B cell (primary cell): Measurements from ENCODE around the gene AFDN. TPM values are rescaled to one million over a fixed set of nuclear protein-coding genes. Genes with fewer than 3 reads are reported as not detected.

Experiments used
- ATAC-seq: fragments of 200-7000 bp; cut with Tn5 transposase; one replicate; pipeline ENCODE4 v1.10.0; 2021; ENCODE audit warnings: low read depth, mild to moderate bottlenecking, moderate number of reproducible peaks, moderate library complexity
- CTCF ChIA-PET: fragments of 350-600 bp; sonication (Branson Sonifier 250); formaldehyde crosslinking; loops from one replicate; lab custom pipeline; 2021; ENCODE audit warnings: antibody characterized with exemption, inconsistent platforms; lab: Charles Lee
- POLR2A ChIA-PET: fragments of 350-600 bp; sonication (Branson Sonifier 250); formaldehyde crosslinking; loops from one replicate; lab custom pipeline; 2021; ENCODE audit warnings: antibody characterized with exemption; lab: Charles Lee
- DNase-seq: peaks from one replicate; pipeline ENCODE4 v3.0.0; 2013
- H2AFZ ChIP-seq: 2 replicates; pipeline ENCODE4 v1.6.1; 2012; ENCODE audit warnings: mild to moderate bottlenecking, low read depth, low read length; ENCODE audit not compliant: insufficient read depth, poor library complexity, severe bottlenecking
- H3K27ac ChIP-seq, 2 donors: 1 replicate in 1 of 2; 2 replicates in 1 of 2; pipeline ENCODE4 v1.5.1; 2012 to 2013; ENCODE audit warnings: low read length in 2 of 2, mild to moderate bottlenecking in 2 of 2, moderate library complexity in 1 of 2
- H3K27me3 ChIP-seq, 4 experiments: fragments of 200-600 bp in 1 of 4; sonication (generic) in 1 of 4; replicated peaks in 1 of 4; 1 replicate in 2 of 4; 2 replicates in 2 of 4; pipeline versions ENCODE4 v1.6.1 to v1.7.0; 2013 to 2016; ENCODE audit warnings: low read length in 3 of 4, mild to moderate bottlenecking in 2 of 4, mixed read lengths in 1 of 4, moderate library complexity in 1 of 4; ENCODE audit not compliant: insufficient read depth in 4 of 4, control insufficient read depth in 3 of 4; ENCODE audit errors: control extremely low read depth in 1 of 4
- H3K36me3 ChIP-seq, 2 experiments: replicated peaks in 1 of 2; 1 replicate in 1 of 2; 2 replicates in 1 of 2; pipeline versions ENCODE4 v1.6.1 to v1.7.1; 2013; ENCODE audit warnings: low read length in 1 of 2; ENCODE audit not compliant: insufficient read depth in 2 of 2, control insufficient read depth in 1 of 2; ENCODE audit errors: control extremely low read depth in 1 of 2, extremely low read depth in 1 of 2
- H3K4me1 ChIP-seq, 2 donors: fragments of 200-600 bp in 1 of 2; sonication (generic) in 1 of 2; 1 replicate in 1 of 2; 2 replicates in 1 of 2; pipeline versions ENCODE4 v1.5.1 to v1.6.1; 2013 to 2017; ENCODE audit warnings: low read length in 2 of 2; ENCODE audit not compliant: control insufficient read depth in 2 of 2, insufficient read depth in 2 of 2
- H3K4me2 ChIP-seq: replicated peaks from 2 replicates; pipeline ENCODE3; 2012; ENCODE audit warnings: mild to moderate bottlenecking, low read depth, low read length; ENCODE audit not compliant: poor library complexity, severe bottlenecking
- H3K4me3 ChIP-seq, 5 experiments: fragments of 200-600 bp in 1 of 5; sonication (generic) in 1 of 5; 1 replicate in 3 of 5; 2 replicates in 2 of 5; pipeline versions ENCODE4 v1.5.1 to v1.7.0; 2011 to 2016; ENCODE audit warnings: low read length in 4 of 5, mild to moderate bottlenecking in 4 of 5, low read depth in 2 of 5, control low read depth in 1 of 5, moderate library complexity in 1 of 5; ENCODE audit not compliant: insufficient read depth in 1 of 5; ENCODE audit errors: control extremely low read depth in 1 of 5, extremely low read depth in 1 of 5
- H3K79me2 ChIP-seq: fragments of 200-600 bp; sonication (generic); one replicate; pipeline ENCODE4 v1.6.0; 2016; ENCODE audit warnings: low read length; ENCODE audit not compliant: control insufficient read depth, insufficient read depth
- H3K9ac ChIP-seq: fragments of 200-600 bp; sonication (generic); 2 replicates; pipeline ENCODE4 v1.6.1; 2017; ENCODE audit warnings: mild to moderate bottlenecking, low read length, moderate library complexity
- H3K9me3 ChIP-seq, 3 donors: one replicate each; pipeline versions ENCODE4 v1.6.1 to v1.7.1; 2013; ENCODE audit warnings: low read length in 2 of 3; ENCODE audit not compliant: control insufficient read depth in 2 of 3, insufficient read depth in 1 of 3; ENCODE audit errors: control extremely low read depth in 1 of 3
- H4K20me1 ChIP-seq: 2 replicates; pipeline ENCODE4 v1.6.0; 2012; ENCODE audit warnings: mild to moderate bottlenecking, low read length; ENCODE audit not compliant: insufficient read depth, control insufficient read depth, poor library complexity, severe bottlenecking
- H3K27ac Mint-ChIP-seq: one replicate; pipeline ENCODE4 v1.8.0; 2021; ENCODE audit warnings: mixed read lengths
- H3K27me3 Mint-ChIP-seq: one replicate; pipeline ENCODE4 v1.8.0; 2021; ENCODE audit warnings: mixed read lengths
- H3K4me1 Mint-ChIP-seq: one replicate; pipeline ENCODE4 v1.8.0; 2021; ENCODE audit warnings: mixed read lengths
- H3K4me3 Mint-ChIP-seq: one replicate; pipeline ENCODE4 v1.8.0; 2021; ENCODE audit warnings: mixed read lengths
- H3K9me3 Mint-ChIP-seq: one replicate; pipeline ENCODE4 v1.8.0; 2022; ENCODE audit warnings: mixed read lengths; ENCODE audit not compliant: insufficient read depth
- EZH2 ChIP-seq: IDR thresholded peaks from 2 replicates; pipeline ENCODE4 v1.6.1; 2012; ENCODE audit warnings: borderline replicate concordance, low read depth, mild to moderate bottlenecking, moderate library complexity, low read length; ENCODE audit not compliant: insufficient read depth, poor library complexity, severe bottlenecking
- WGBS: methylation state at CpG from one replicate; pipeline ENCODE4 v1.1.5; 2013; ENCODE audit warnings: missing lambda C conversion rate; ENCODE audit not compliant: insufficient coverage; 5-methylcytosine and 5-hydroxymethylcytosine counted together
- intact Hi-C: fragments of 100-400 bp; cut with micrococcal nuclease; formaldehyde crosslinking; loops from one replicate; pipeline ENCODE4 v1.10.0; 2022
- polyA plus RNA-seq: library from polyadenylated mRNA; depleted of rRNA; stranded (reverse); fragments of >200 nt; gene quantifications from 2 replicates; pipeline ENCODE4 v1.2.3, GENCODE V29; 2012
- total RNA-seq, 2 donors: library from RNA; stranded (reverse); fragments of 120-200 nt in 1 of 2; gene quantifications; 1 replicate in 1 of 2; 2 replicates in 1 of 2; pipeline versions ENCODE4 v1.2.3 to v1.2.4, GENCODE V29; 2013 to 2022
- TF ChIP-seq, protein P1 (sequence below): fragments of 200-600 bp; IDR thresholded peaks from one replicate; pipeline ENCODE4 v1.8.0; 2022; ENCODE audit warnings: antibody characterized with exemption, mild to moderate bottlenecking

The AFDN gene
- total and polyA plus RNA-seq, 2 donors (not counting 1 experiment from before 2014, with no cell fraction given), result 15.4 to 70.5 TPM

- Histone ChIP-seq H4K20me1 (no peaks in the 10 kb centered on the region), H3K27ac (no peak overlapping the region), H2AFZ (no peak overlapping the region), H3K27me3 (no peaks in the 10 kb centered on the region), H3K9me3 (no peaks in the 10 kb centered on the region), H3K9ac (no peak overlapping the region), H3K4me1 (no peaks in the 10 kb centered on the region), H3K4me2 (no peak overlapping the region), H3K79me2 (no peaks in the 10 kb centered on the region), H3K36me3 (no peaks in the 10 kb centered on the region), H3K4me3 (no peak overlapping the region)
- H3K9me3 Mint-ChIP-seq, result no peaks in the 10 kb centered on the region
- no peaks in the 10 kb centered on the region for H3K4me1 Mint-ChIP-seq
- no peak overlapping the region for H3K4me3 Mint-ChIP-seq
- DNase-seq (peak; percentile 24), ATAC-seq (no peak)
- no peak overlapping the region for H3K27ac Mint-ChIP-seq
- ChIA-PET CTCF (interaction anchor here (0.6 to 1.7 kb wide), 6 partner anchors 11 to 676 kb away, joined by 3 to 7 read pairs (median 4); no protein-coding TSS in a partner anchor), POLR2A (no interaction called here)
- H3K27me3 Mint-ChIP-seq, result no peaks in the 10 kb centered on the region
- no peak for TF ChIP-seq EZH2
- TF ChIP-seq, protein P1, sequence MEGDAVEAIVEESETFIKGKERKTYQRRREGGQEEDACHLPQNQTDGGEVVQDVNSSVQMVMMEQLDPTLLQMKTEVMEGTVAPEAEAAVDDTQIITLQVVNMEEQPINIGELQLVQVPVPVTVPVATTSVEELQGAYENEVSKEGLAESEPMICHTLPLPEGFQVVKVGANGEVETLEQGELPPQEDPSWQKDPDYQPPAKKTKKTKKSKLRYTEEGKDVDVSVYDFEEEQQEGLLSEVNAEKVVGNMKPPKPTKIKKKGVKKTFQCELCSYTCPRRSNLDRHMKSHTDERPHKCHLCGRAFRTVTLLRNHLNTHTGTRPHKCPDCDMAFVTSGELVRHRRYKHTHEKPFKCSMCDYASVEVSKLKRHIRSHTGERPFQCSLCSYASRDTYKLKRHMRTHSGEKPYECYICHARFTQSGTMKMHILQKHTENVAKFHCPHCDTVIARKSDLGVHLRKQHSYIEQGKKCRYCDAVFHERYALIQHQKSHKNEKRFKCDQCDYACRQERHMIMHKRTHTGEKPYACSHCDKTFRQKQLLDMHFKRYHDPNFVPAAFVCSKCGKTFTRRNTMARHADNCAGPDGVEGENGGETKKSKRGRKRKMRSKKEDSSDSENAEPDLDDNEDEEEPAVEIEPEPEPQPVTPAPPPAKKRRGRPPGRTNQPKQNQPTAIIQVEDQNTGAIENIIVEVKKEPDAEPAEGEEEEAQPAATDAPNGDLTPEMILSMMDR, result peak; percentile 73
- intact Hi-C loops, result loop anchor here (5.0 kb wide), 1 partner anchor 681 kb away; no protein-coding TSS in a partner anchor
- 100% methylated on average over 1 of the region's 3 CpGs for WGBS
Measured at GRCh38 chr6:167898673-167899311, 72.1 kb downstream of the AFDN start.

DNA sequence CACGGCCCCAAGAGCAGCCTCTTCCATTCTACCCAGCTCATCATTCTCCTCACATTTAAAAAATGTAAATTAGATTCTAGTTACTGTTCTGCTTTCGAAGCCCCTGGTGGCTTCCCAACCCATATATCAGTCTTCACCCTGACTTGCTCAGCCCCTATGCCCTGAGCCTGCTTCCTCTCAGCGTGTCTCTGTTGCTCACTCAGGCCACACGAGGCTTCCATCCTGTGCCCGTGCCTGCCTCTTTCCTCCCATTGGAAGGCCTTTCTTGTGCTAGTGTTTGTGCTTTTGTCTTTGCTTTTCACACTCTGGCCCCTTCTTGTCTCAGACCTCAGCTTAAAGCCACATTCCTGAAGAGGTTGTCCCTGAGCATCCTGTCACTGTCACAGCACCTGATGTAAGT, 78.1 kb downstream of the AFDN start:
- H3K79me2 ChIP-seq, result no peaks in the 10 kb centered on the region
- no peaks in the 10 kb centered on the region for H4K20me1 ChIP-seq
- H3K9ac ChIP-seq, result no peak overlapping the region
- H3K4me2 ChIP-seq, result no peak overlapping the region
- H2AFZ ChIP-seq, result no peak overlapping the region
- CTCF ChIA-PET, result no interaction called here
- H3K27ac ChIP-seq, result no peak overlapping the region
- 100% methylated on average over 1 of the region's 5 CpGs for WGBS
- no peaks in the 10 kb centered on the region for H3K9me3 ChIP-seq
- DNase-seq (no peak), ATAC-seq (no peak)
- no peaks in the 10 kb centered on the region for H3K4me1 Mint-ChIP-seq
- H3K4me1 ChIP-seq, result no peaks in the 10 kb centered on the region
- no peaks in the 10 kb centered on the region for H3K9me3 Mint-ChIP-seq
- no peaks in the 10 kb centered on the region for H3K27me3 ChIP-seq
- no peak overlapping the region for H3K4me3 ChIP-seq
- H3K36me3 ChIP-seq, result peaks cover 0 to 3% of the 10 kb centered on the region in 2 experiments
- POLR2A ChIA-PET, result no interaction called here
- no peak overlapping the region for H3K4me3 Mint-ChIP-seq
- H3K27me3 Mint-ChIP-seq, result no peaks in the 10 kb centered on the region
- intact Hi-C loops, result no loop called here
- no peak overlapping the region for H3K27ac Mint-ChIP-seq
- TF ChIP-seq EZH2, result no peak
- TF ChIP-seq, protein P1, result no peak
